GM18499 (cell line): ENCODE data around the gene GGPS1.
"Not testable (repeated sequence)": the region's sequence is repeated elsewhere in the genome, so short reads cannot be mapped to it uniquely, and the experiment has no call there.

Experiments
- ATAC-seq: cut with Tn5 transposase; IDR thresholded peaks from one replicate; pipeline ENCODE4 v1.9.1; 2021; ENCODE audit warnings: moderate number of reproducible peaks; ENCODE audit not compliant: insufficient read depth, unreplicated experiment

GGPS1 gene

DNA sequence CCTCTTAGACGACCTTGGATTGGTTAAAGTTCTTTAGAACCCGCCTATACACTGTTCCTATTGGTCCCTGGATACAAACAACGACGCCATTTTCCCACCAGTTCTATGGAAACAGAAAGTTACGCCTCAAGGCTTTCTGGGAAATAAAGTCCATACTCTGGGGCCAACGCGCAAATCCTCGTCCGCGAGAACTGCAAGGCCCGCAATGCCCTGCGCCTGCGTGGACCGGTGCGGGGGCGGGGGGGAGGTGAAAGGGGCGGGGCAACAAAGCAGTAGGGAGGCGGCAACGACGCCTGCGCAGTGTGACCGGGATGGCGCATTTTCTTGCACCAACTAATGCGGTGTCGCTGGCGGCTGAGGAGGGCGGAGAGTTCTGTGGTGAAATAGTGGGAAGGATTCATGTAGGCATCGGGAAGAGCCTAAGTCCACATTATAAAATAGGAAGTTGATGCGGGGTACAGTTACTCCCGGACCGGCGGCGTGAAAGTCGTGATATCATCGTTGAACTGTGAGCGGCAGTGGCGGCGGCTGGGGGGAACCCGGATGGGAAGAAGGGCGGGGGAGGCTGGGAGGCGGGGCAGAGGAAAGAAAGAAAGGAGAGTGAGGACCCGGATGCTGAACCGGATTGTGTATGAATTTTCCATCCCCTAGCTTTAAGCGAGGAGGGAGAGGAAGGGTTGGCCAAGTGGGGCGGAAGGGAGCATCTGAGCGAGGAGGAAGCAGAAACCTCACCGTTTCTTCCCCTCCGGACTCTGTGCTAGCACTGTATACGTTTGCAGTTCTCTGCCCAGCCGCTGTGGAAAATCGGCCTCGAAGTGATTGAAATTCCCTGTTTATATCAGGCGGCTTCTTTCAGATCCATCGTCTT, at the start of gene GGPS1:
Gene GGPS1 (plus strand): TSS at position 300 of the 868 bp plus-strand sequence. CDS start 6,695 bp downstream, outside the sequence.
- peak; percentile 52 for ATAC-seq

DNA sequence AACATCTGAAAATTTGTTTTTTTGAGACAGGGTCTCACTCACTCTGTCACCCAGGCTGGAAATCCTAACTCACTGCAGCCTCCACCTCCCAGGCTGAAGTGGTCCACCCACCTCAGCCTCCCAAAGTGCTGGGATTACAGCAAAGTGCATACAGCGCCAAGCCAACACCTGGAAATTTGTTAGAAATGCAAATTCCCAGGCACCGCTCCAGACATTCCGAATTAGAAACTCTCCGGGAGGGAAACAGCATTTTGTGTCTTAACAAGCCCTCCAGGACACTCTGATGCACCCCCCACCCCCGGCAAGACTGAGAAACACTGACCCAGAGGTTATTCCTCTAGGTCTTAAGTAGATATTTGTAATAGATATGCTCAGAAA, 49.5 kb upstream of the GGPS1 start:
- no peak for ATAC-seq

DNA sequence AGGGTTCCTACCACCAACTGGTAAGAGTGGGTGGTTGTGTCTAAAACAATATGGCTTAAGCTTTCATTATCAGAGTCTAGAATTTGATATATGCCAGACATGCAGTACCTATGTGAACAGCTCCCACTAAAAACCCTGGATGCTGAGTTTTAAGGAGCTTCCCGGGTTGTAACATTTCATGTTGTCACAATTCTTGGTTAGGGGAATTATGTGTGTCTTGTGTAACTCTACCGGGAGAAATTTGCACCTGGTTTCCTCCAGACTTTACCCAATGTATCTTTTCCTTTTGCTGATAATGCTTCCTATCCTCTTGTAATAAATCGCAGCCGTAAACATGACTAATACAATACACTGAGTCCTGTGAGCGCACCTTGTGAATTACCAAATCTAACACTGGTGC, 48.7 kb upstream of the GGPS1 start:
- ATAC-seq: no peak

DNA sequence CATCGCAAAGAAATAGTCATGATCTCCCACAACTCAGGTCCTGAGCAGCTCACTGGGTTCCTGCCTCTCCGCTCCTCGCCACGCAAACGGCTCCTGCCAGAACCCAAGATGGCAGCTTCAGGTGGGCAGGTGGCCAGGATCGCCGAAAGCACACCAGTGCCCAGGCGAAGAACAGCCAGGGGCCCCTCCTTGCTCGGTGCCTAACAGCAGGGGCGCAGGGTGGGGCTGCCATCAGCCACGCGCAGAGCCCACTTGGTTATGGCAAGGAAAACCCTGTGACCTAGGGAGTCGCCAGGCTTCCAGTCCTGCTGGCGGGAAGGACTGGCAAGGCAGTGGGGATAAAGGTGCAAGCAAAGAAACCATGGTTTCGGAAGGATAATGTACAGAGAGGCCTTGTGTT, 47.9 kb upstream of the GGPS1 start:
- no peak for ATAC-seq

DNA sequence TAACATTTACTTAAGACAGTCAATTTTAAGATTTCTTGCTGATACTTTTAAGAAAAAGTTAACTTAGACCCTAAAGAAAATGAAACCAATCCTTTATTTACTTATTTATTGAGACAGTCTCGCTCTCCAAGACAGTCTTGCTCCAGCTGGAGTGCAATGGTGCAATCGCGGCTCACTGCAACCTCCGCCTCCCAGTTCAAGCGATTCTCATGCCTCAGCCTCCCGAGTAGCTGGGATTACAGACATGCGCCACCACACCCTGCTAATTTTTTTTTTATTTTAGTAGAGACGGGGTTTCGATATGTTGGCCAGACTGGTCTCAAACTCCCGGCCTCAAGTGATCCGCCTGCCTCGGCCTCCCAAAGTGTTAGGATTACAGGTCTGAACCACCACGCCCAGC, 44.7 kb upstream of the GGPS1 start:
- not testable (repeated sequence) for ATAC-seq

DNA sequence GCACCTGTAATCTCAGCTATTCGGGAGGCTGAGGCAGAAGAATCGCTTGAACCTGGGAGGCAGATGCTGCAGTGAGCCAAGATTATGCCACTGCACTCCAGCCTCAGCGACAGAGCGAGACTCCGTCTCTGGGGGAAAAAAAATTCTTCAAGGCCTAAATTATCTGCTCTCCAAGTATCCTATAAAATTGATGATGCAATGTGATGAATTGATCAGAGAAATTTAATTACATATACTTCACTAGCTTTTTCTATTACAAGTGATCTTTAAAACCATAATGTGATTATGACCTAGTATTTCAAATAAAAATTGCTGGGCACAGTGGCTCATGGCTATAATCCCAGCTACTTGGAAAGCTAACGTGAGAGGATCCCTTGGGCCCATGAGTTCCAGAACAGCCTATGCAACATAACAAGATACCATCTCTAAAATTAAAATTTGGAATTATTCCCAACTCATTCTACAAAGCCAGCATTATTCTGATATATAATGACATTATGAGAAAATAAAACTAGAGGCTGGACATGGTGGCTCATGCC, 44.1 kb upstream of the GGPS1 start:
- no peak for ATAC-seq

DNA sequence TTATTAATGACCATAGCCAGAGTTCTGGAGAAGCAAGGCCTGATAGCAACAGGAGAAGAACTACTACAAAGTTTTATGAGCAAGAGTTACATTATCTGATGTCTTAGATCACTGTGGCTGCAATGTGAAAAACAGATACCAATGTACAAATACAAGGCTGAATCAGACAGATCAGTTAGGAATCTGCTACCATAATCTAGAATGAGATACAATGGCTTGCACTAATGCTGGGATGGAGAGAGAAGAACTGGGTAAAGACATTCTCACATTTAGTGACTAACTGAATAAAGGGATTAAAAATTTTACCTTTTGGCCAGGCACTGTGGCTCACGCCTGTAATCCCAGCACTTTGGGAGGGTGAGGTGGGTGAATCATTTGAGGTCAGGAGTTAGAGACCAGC, 41.7 kb upstream of the GGPS1 start:
- no peak for ATAC-seq

DNA sequence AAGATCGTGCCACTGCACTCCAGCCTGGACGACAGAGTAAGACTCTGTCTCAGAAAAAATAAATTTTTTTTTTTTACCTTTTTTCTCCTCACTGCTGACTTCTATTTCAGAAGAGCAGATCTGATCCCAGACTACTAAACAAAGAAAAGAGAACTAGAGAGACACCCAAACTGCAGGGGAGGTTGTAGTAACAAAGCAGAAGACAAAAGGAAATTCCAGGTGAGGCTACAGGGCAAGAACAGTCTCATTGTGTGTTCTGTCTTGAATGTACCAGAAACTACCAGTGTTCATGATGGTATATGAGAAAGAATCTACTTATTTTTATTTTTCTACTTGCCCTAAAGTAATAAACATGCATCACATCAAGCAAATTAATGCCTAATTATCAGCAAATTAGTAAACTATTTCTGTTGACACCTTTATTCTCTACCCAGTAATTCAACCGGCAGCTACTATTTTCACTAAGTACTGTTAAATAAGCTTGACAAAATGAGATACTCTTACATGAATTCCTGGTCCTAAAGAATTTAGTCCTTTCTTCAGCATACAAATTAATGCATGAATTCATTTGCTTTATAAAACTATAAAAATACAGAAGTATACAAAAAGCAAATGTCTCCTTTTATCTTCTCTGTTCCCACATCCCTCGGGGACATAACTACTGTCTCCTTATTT, 41.0 kb upstream of the GGPS1 start:
- ATAC-seq: no peak

DNA sequence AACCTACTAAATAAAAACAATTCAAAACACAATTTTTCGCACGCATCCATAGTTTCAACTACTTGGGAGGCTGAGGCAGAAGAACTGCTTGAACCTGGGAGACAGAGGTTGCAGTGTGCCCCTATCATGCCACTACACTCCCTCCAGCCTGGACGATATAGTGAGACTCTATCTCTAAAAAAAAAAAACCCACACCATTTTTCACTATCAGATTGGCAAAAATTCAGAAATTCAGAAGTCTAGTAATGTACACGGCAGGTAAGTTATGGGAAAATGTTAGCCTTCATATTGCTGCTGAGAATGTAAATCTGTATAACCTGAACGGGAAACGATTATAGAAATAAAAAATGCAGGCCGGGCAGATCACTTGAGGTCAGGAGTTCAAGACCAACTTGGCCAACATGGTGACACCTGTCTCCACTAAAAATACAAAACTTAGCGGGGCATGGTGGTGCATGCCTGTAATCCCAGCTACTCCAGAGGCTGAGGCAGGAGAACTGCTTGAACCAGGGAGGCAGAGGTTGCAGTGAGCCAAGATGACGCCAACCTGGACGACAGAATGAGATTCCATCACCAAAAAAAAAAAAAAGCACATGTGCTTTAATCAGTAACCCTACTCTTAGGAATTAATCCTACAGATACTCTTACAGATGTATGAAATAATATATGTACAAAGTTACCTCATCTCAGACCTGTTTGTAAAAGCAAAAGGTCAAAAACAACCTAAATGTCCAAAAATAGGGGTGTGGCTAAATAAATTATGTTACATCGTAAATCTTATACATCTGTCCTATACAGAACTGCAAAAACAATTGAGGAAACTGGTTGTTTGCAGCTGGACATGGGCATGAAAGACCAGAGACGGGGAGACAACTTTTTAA, 38.3 kb upstream of the GGPS1 start:
- no peak for ATAC-seq

DNA sequence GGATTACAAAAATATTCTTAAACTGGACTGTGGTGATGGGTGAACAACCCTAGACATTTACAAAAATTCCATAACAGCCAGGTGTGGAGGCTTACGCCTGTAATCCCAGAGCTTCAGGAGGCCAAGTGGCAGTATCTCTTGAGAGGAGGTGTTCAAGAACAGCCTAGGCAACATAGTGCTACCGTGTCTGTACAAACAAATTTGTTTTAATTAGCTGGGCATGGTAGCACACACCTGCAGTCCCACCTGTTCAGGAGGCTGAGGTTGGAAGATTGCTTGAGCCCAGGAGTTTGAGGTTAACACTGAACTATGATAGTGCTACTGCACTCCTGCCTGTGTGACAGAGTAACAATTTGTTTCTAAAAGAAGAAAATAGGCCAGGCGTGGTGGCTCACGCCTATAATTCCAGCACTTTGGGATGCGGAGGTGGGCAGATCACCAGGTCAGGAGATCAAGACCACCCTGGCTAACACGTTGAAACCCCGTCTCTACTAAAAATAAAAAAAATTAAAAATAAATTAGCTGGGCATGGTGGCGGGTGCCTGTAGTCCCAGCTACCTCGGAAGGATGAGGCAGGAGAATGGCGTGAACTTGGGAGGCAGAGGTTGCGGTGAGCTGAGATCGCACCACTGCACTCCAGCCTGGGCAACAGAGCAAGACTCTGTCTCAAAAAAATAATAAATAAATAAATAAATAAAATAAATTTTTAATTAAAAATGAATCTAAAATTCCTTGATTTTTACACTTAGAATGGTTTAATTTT, 37.4 kb upstream of the GGPS1 start:
- ATAC-seq: no peak

DNA sequence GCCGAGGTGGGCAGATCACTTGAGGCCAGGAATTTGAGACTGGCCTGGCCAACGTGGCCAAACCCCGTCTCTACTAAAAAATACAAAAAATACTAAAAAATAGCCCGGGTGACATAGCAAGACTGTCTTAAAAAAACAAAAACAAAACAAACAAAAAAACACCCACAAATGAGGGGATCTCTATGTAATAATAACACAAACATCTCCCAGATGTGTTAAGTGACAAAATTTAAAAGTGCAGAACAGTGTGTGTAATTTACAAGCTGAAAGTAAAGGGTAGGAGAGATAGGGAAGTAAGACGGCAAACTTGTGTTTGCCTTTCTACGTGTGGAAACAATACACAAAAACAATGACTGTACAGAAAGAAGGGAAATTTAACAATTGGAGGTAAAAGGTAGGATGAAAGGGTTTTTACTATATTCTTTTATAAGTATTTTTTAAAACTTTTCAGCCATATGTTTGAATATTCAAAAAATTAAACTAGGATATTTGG, 36.7 kb upstream of the GGPS1 start:
- no peak for ATAC-seq

DNA sequence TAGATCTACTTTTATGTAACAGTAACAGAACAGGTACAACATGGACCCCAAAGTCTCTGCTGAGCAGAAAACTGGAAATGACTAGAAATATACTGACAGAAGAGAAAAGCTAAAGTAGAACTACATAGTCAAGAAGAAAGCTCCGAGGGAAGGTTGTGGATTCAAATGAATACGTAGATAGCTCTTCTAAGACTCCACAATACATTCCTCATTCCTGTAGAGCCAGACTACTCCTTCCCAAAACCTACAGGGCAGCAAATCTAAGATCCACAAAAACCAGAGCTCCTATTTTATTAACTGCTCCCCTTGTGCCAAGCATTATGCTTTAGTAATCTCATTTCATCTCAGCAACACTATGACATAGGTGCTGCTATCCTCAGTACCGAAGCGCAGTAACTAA, 35.6 kb upstream of the GGPS1 start:
- no peak for ATAC-seq

DNA sequence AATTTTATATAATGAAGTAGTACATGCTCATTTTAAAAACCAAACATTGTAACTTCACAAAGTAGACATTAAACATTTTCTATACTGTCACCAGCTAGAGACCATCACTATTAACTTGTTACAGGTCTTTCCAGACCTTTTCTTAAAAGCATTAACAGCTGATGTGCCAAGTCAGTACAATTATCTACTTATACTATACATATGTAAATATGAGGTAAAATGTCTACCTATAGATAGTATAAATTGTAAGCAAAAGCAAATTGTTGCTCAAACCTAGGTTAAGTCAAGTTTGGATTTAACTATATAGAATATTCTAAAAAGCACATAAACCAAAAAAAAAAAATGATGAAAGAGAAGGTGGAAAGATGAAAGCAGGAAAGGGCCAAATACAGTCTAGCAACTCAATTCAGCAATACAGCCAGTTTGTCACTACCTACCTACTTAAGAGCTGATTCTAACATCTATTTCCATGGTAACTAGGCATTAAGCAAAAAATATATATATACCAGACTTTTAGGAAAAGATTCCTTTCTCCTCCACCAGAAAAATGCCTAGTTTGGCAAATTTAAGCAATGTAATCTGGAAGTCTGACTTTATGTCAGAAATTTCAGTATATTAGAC, 34.9 kb upstream of the GGPS1 start:
- ATAC-seq: no peak

DNA sequence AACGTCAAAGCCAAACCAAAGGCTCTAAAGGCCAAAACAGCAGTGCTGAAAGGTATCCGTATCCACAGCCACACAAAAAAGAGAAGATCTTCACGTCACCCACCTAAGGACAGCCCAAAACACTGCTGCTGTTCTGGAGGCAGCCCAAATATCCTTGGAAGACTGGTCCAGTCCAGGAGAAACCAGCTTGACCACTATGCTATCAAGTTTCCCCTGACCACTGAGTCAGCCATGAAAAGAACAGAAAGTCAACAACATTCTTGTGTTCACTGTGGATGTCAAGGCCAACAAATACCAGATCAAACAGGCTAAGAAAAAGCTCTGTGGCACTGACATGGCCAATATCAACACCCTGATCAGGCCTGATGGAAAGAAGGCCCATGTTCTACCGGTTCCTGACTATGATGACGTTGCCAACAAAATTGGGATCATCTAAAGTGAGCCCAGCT, 32.4 kb upstream of the GGPS1 start:
- ATAC-seq: no peak

DNA sequence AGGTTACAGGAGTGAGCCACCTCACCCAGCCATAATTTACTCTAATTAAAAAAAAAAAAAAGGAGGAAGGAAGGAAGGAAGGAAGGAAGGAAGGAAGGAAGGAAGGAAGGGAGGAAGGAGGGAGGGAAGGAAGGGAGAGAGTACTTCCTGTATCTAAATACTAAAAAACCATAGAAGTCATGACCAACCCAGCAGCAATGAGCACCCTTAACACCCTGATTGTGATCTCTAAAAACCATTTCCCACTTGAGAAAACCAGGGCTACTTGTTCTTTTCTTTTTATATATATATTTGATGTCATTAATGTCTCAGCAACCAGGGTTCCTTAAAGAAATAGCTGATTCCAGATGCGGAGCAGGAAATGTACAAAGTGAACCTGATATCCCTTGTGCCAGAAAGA, 31.6 kb upstream of the GGPS1 start:
- no peak for ATAC-seq

DNA sequence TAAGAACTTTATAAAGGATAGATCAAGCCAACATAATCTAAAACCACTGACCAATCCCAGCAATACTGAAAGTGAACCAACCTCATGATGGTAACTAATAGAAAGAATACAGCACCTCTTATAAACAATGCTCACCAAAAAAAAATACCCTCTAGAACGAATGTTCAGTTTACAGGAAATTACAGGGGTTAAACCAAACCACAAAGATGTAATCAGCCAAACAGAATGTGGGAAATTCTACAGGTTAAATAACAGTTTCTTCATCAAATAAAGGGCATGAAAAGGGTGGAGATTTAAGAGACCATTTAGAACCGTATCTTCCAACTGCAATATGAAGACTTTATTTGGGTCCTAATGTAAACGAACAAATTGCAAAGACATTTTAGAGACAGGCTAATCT, 30.8 kb upstream of the GGPS1 start:
- ATAC-seq: no peak

DNA sequence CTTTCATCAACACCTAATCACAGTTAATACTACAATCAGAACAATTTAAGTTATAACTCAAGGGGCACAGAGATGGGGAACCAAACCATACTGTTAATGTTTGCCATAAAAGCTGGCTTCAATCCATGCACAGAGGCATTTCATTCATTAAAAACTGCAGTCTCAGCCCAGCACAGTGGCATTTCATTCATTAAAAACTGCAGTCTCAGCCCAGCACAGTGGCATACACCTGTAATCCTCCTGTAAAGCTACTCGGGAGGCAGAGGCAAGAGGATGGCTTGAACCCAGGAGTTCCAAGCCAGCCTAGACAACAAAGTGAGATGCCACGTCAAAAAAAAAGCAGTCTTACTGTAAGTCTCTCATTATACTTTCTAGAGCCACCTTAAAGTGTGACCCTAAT, 29.6 kb upstream of the GGPS1 start:
- no peak for ATAC-seq

DNA sequence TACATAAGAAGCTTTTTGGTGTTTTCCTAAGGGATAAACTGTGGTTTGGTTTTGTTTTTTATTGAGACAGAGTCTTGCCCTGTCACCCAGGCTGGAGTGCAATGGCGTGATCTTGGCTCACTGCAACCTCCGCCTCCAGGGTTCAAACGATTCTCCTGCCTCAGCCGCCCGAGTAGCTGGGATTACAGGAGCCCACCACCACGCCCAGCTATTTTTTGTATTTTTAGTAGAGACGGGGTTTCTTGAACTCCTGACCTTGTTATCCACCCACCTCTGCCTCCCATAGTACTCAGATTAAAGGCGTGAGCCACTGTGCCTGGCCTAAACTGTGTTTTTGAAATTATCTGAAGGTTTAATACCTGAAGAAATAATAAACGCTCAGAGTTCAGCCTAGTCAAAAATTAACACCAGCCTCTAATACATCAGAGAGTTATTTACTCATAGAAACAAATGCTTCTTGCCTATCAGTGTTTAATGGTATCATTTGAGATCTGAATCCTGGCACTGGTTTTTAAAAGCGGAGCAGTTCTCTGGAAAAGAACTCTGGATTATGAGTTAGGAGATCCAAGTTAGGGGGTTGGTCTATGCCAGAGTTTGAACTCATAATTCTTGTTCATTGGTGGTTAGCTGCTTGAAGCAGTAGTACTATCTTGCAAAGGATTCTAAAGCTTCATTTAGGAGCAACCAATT, 29.1 kb upstream of the GGPS1 start:
- ATAC-seq: no peak

DNA sequence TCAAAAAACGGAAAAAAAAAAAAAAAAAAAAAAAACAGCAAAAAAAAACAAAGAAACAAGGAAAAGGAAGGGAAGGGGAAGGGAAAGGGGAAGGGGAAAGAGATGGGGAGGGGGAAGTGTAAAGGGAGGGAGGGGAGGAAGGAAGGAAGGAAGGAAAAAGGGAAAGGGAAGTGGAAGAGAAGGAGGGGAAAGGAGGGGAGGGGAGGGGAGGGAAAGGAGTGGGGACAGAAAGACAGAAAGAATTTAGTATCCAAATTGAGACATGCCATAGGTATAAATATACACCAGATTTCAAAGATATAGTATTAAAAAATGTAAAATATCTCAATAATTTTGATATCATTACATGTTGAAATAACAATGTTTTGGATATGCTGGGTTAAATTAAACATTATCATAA, 26.2 kb upstream of the GGPS1 start:
- ATAC-seq: no peak
